Karpas-422 (cell line): Measurements from ENCODE around the gene CTBP2. TPM values are rescaled to one million over a fixed set of nuclear protein-coding genes. Genes with fewer than 3 reads are reported as not detected.

Source experiments
- DNase-seq: peaks from one replicate; pipeline ENCODE4 v3.0.0-alpha.2; 2015
- H2AFZ ChIP-seq: fragments of 200-600 bp; sonication (generic); 2 replicates; pipeline ENCODE4 v1.6.1; 2014; ENCODE audit warnings: antibody characterized with exemption, low read length, mixed read lengths
- H3K27ac ChIP-seq: fragments of 200-600 bp; sonication (generic); 2 replicates; pipeline ENCODE4 v1.5.1; 2014; ENCODE audit warnings: mild to moderate bottlenecking, low read length, moderate library complexity
- H3K27me3 ChIP-seq: fragments of 200-600 bp; sonication (generic); 2 replicates; pipeline ENCODE4 v1.6.1; 2014; ENCODE audit warnings: low read length, mixed read lengths
- H3K36me3 ChIP-seq: fragments of 200-600 bp; sonication (generic); 2 replicates; pipeline ENCODE4 v1.6.1; 2014; ENCODE audit warnings: low read length, mixed read lengths; ENCODE audit not compliant: insufficient read depth
- H3K4me1 ChIP-seq: fragments of 200-600 bp; sonication (generic); 2 replicates; pipeline ENCODE4 v1.6.1; 2014; ENCODE audit warnings: mild to moderate bottlenecking, low read length, mixed read lengths
- H3K4me2 ChIP-seq: fragments of 200-600 bp; sonication (generic); 2 replicates; pipeline ENCODE4 v1.6.1; 2014; ENCODE audit warnings: low read length, low read depth, mild to moderate bottlenecking; ENCODE audit not compliant: poor library complexity, severe bottlenecking
- H3K4me3 ChIP-seq: fragments of 200-600 bp; sonication (generic); 2 replicates; pipeline ENCODE4 v1.5.1; 2014; ENCODE audit warnings: mild to moderate bottlenecking, antibody characterized with exemption, low read length, mixed read lengths
- H3K79me2 ChIP-seq: fragments of 200-600 bp; sonication (generic); 2 replicates; pipeline ENCODE4 v1.6.1; 2014; ENCODE audit warnings: mild to moderate bottlenecking, low read length, mixed read lengths
- H3K9ac ChIP-seq: fragments of 200-600 bp; sonication (generic); 2 replicates; pipeline ENCODE4 v1.6.0; 2014; ENCODE audit warnings: low read length
- H3K9me2 ChIP-seq: fragments of 200-600 bp; sonication (generic), shearing (Covaris generic); replicated peaks from 2 replicates; pipeline ENCODE4 v1.6.0; 2014; ENCODE audit warnings: mild to moderate bottlenecking, low read length, moderate library complexity; ENCODE audit not compliant: insufficient read depth
- H3K9me3 ChIP-seq: fragments of 300-700, 200-600 bp; sonication (generic); 2 replicates; pipeline ENCODE4 v1.6.1; 2014; ENCODE audit warnings: low read length, mixed read lengths
- H4K20me1 ChIP-seq: fragments of 200-600 bp; sonication (generic); 2 replicates; pipeline ENCODE4 v1.6.1; 2014; ENCODE audit warnings: mild to moderate bottlenecking, antibody characterized with exemption, low read length, low read depth; ENCODE audit not compliant: insufficient read depth
- total RNA-seq: library from RNA; depleted of rRNA; stranded (reverse); fragments of >200 nt; shearing (Covaris generic); gene quantifications from 2 replicates; pipeline ENCODE4 v1.2.3, GENCODE V29; 2014; ENCODE audit warnings: low replicate concordance

CTBP2 gene
- total RNA-seq, 1 experiment from 2014 or later = 0.15 TPM

DNA sequence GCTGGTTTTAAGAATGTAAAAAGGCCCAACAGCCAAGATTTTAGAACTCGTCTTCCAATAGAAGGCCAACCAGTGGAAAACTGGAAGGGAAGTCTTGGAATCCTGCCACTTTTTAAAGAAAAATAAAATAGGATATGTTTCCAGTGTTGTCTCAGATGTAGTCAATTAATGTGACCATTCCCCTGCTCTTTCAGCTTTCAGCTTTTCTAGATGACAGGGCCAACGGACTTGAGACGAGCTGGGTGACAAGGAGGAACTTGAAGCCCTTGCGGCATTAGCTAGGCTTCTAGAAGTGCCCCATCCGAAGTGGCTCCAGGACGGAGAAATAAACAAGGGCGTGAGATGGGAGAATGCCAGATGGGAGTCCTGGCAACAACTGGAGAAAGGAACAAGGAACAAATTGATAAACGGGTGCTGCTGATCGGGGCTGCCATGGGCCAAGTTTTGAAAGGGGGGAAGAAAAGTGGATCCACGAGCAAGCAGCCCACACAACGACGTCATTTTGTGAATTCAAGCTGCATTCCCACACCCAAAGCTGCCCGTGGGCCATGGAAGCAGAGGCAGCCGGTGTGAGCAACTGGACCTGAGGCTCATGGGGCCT lies 42.3 kb downstream of the CTBP2 start:
- Histone ChIP-seq H3K4me2 (no peak overlapping the region), H3K9ac (no peak overlapping the region), H3K27ac (no peak overlapping the region), H3K79me2 (no peaks in the 10 kb centered on the region), H3K9me2 (no peaks in the 10 kb centered on the region), H3K9me3 (no peaks in the 10 kb centered on the region), H4K20me1 (no peaks in the 10 kb centered on the region), H3K27me3 (no peaks in the 10 kb centered on the region), H3K4me3 (no peak overlapping the region), H3K4me1 (no peaks in the 10 kb centered on the region), H3K36me3 (no peaks in the 10 kb centered on the region), H2AFZ (no peak overlapping the region)
- DNase-seq = no peak

DNA sequence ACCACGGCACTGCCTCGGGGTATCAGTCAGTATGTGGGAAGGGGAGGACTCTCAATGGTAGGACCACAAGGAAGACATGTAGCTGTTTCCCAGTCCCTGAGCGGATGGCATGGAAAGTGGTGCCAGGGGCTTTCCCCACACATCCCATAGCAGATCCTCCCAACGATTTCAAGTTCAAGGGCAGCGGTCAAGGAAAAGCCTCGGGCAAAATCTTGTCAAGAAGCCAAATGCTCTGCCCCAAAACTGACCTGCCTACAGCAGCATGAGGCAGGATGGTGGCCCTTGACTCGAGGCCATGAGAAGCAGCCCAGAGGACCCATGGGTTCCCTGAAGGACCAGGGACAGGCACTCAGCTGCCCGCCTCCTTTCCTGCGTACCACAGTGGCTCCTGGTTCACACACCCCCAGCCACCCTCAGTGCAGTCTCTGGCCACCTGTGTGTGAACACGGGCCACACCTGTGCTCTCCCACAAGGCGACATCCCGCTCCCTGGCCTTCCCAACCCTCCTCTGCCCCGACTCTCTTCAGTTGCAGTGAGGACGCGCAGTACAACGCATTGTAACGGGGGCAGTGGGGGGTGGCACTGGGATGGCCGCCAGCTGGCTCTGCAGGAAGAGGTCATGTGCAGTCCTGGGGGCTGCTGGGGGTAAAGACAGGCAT lies 43.6 kb downstream of the CTBP2 start:
- H3K27me3 ChIP-seq = no peaks in the 10 kb centered on the region
- no peaks in the 10 kb centered on the region for H3K4me1 ChIP-seq
- H2AFZ ChIP-seq = no peak overlapping the region
- H4K20me1 ChIP-seq = no peaks in the 10 kb centered on the region
- H3K4me2 ChIP-seq = no peak overlapping the region
- no peaks in the 10 kb centered on the region for H3K9me3 ChIP-seq
- H3K4me3 ChIP-seq = no peak overlapping the region
- no peaks in the 10 kb centered on the region for H3K36me3 ChIP-seq
- no peak overlapping the region for H3K27ac ChIP-seq
- DNase-seq = no peak
- no peaks in the 10 kb centered on the region for H3K79me2 ChIP-seq
- H3K9me2 ChIP-seq = no peaks in the 10 kb centered on the region
- H3K9ac ChIP-seq = no peak overlapping the region

DNA sequence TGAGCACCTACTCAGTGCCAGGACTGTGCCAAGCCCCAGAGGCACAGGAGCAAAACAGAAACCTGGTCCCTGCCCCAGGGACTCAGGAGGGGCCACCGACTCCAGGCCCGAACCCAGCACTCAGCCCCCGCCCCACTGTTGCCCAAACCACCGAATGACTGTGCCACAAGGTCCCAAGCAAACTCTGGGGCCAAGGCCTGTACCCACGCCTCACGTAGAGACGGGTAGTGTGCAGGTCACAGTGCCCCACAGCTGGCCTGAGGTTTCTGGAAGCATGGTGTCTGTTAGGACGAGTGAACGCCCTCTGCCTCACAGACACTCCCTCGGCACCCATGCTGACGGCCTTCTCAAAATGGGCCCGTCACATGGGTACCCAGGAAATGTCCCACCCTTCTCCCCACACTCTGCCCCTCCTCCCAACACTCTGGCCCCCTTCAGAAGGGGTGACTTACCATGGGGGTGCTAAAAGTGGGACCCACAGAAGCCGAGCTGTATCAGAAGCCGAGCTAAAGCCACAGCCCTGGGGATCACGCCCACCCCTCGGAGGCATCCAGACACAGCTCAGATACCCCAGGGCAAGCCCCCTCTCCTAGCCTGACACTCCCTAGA lies 44.2 kb downstream of the CTBP2 start:
- Histone ChIP-seq H3K79me2 (no peaks in the 10 kb centered on the region), H3K27me3 (no peaks in the 10 kb centered on the region)

DNA sequence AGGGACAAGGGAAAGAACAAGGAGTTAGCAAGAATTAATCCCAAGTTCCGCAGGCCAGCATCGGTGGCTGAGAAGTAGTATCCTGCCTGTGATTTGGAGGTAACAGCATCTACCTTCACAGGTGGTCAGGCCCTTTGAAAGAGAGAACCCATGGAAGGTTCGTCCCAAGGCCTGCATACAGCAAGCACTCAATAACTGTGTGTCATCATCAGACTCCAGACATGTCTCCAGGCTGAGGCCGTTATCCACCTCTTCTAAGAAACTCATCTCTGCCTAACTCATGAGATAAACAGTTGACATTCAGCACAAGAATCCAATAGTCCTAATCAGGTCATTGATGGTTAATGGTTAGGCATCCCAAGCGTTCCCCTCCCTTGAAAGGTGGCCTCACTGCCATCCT lies 45.0 kb downstream of the CTBP2 start:
- H3K9ac ChIP-seq = no peak overlapping the region
- H3K36me3 ChIP-seq = no peaks in the 10 kb centered on the region
- no peaks in the 10 kb centered on the region for H3K9me3 ChIP-seq
- no peaks in the 10 kb centered on the region for H3K9me2 ChIP-seq
- H3K4me1 ChIP-seq = no peaks in the 10 kb centered on the region
- no peak overlapping the region for H3K4me3 ChIP-seq
- H4K20me1 ChIP-seq = no peaks in the 10 kb centered on the region
- no peak overlapping the region for H3K4me2 ChIP-seq
- no peak for DNase-seq
- no peak overlapping the region for H2AFZ ChIP-seq
- no peak overlapping the region for H3K27ac ChIP-seq
- H3K27me3 ChIP-seq = no peaks in the 10 kb centered on the region
- H3K79me2 ChIP-seq = no peaks in the 10 kb centered on the region

More for the DNA sequence above, 44.2 kb downstream of the CTBP2 start:
- Histone ChIP-seq H3K9me3 (no peaks in the 10 kb centered on the region), H3K36me3 (no peaks in the 10 kb centered on the region), H3K4me1 (no peaks in the 10 kb centered on the region), H3K4me3 (no peak overlapping the region), H2AFZ (no peak overlapping the region), H3K9me2 (no peaks in the 10 kb centered on the region), H3K4me2 (no peak overlapping the region), H3K27ac (no peak overlapping the region), H3K9ac (no peak overlapping the region), H4K20me1 (no peaks in the 10 kb centered on the region)
- DNase-seq = no peak

DNA sequence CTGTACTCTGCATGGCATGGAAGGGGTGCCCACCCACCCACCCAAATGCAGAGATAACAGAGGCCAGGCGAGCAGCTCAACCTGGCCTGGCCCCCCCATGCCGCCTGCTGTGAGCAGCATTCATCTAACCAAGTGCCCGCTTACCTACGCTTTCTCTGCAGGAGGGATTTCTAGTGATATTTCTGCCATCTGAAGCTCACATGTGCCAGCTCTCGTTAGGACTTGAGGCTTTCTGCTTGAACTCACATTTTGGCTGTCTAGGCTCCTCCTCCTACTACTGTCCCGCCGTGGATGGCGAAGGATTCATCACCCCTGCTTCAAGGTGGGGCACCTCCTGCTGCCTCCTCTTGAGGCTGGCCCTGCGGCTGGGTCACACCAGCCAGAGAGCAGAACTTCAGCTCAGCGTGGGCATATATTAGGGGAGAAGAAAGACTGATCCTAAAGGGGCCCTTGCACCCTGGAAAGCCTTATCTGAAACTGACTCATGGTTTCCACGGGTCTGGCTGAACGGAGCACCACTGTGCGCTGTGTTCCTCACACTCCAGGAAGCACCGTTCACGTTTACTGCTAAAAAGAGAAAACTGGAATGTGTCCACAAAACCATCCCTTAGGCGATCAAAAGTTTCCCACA lies 45.5 kb downstream of the CTBP2 start:
- H3K27ac ChIP-seq = no peak overlapping the region
- no peaks in the 10 kb centered on the region for H3K36me3 ChIP-seq
- H2AFZ ChIP-seq = no peak overlapping the region
- H3K9me2 ChIP-seq = no peaks in the 10 kb centered on the region
- no peaks in the 10 kb centered on the region for H3K79me2 ChIP-seq
- no peak for DNase-seq
- H3K4me3 ChIP-seq = no peak overlapping the region
- H3K4me2 ChIP-seq = no peak overlapping the region
- no peaks in the 10 kb centered on the region for H3K4me1 ChIP-seq
- H3K9me3 ChIP-seq = no peaks in the 10 kb centered on the region
- H4K20me1 ChIP-seq = no peaks in the 10 kb centered on the region
- H3K9ac ChIP-seq = no peak overlapping the region
- H3K27me3 ChIP-seq = no peaks in the 10 kb centered on the region

DNA sequence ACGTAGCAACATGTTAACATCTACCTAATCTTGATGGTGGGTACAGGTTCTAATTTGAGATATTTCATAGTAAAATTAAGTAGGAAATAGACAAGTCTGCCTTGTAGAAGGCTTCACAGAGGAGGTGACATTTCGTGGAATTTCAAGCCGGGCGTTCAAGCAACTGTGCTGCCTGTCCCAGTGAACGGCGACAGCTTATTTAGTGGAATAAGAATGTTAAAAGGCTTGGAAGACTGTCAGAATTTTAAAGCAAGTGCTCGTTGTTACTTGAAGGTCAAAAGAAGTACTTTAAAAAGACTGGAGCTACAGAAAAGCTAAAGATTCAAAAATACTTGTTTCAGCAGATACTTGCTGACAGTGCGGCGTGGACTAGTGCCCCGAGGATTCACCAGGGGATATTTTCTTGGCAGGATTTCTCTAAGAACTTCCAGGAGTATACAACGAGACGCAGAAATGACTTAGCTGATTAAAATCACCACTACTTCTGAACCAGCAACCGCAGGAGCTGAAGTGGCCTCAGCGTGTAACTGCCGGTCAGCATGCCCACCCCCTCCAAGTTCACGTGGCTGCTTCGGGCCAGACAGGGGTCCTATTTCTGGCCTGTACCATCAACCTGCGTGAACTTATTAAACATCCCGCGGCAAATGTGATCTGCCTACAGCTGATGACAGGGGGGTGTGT lies 46.5 kb downstream of the CTBP2 start:
- H3K9me2 ChIP-seq = no peaks in the 10 kb centered on the region
- no peak overlapping the region for H2AFZ ChIP-seq
- H3K9ac ChIP-seq = no peak overlapping the region
- no peaks in the 10 kb centered on the region for H3K27me3 ChIP-seq
- no peak overlapping the region for H3K4me2 ChIP-seq
- no peak overlapping the region for H3K4me3 ChIP-seq
- H3K36me3 ChIP-seq = no peaks in the 10 kb centered on the region
- H4K20me1 ChIP-seq = no peaks in the 10 kb centered on the region
- no peaks in the 10 kb centered on the region for H3K4me1 ChIP-seq
- DNase-seq = no peak
- no peak overlapping the region for H3K27ac ChIP-seq
- no peaks in the 10 kb centered on the region for H3K79me2 ChIP-seq
- no peaks in the 10 kb centered on the region for H3K9me3 ChIP-seq

DNA sequence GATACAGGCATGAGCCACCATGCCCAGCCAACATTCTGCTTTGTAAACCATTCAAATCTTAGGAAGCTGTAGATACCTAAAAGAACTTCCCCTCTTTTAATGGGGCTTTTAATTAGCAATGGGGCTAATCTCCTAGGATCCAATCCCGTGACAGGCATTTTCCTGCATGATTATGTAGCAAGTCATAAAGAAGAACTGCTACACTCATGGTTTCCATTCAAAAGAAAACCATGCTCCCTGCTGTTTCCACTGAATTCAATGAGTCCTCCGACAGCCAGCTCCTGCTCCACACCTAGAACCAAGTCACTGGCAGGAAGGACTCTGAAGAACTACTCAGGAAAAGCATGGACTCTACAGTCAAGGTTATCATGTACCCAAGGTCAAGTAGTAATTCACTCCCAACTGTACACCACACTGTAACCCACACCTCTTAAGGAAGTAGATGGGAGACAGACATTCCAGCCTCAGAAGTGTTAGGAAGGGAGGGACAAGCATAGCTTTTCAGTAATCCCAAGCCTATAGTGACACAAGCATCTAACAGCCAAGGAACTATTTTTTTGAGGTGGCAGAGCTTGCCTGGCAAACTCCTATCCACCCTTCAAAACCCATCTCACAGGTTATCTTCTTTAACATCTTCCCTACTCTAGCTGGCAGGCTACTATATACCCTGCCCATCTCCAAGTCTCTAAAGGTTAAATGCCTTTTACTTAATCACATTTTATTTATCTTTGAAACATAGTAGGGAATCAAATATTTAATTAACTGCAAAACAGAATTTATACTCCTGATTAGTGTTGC lies 47.5 kb downstream of the CTBP2 start:
- no peak overlapping the region for H3K4me3 ChIP-seq
- no peaks in the 10 kb centered on the region for H3K9me3 ChIP-seq
- DNase-seq = no peak
- H3K9ac ChIP-seq = no peak overlapping the region
- no peaks in the 10 kb centered on the region for H3K79me2 ChIP-seq
- no peak overlapping the region for H2AFZ ChIP-seq
- no peak overlapping the region for H3K4me2 ChIP-seq
- H3K27me3 ChIP-seq = no peaks in the 10 kb centered on the region
- H3K9me2 ChIP-seq = no peaks in the 10 kb centered on the region
- H3K27ac ChIP-seq = no peak overlapping the region
- no peaks in the 10 kb centered on the region for H4K20me1 ChIP-seq
- H3K36me3 ChIP-seq = no peaks in the 10 kb centered on the region
- no peaks in the 10 kb centered on the region for H3K4me1 ChIP-seq
